HEK293 (cell line): ENCODE results near the gene EFCAB12.

Source experiments
- CTCF ChIA-PET: fragments of 350-600 bp; formaldehyde crosslinking; extraction: SDS; loops from one replicate; lab custom pipeline; 2021; ENCODE audit warnings: antibody characterized with exemption; lab: Yijun Ruan, JAX
- POLR2A ChIA-PET: fragments of 300-600 bp; formaldehyde crosslinking; extraction: SDS; loops from one replicate; lab custom pipeline; 2020; ENCODE audit warnings: antibody characterized with exemption, inconsistent platforms; lab: Yijun Ruan, JAX
- H3K27ac ChIP-seq: fragments of 200-500 bp; sonication (Bioruptor generic); 2 replicates; pipeline ENCODE4 v1.5.1; 2014; ENCODE audit warnings: low read depth, low read length, control low read depth, inconsistent platforms; ENCODE audit errors: extremely low read depth
- H3K36me3 ChIP-seq, 2 experiments: fragments of 200-500 bp in 1 of 2; sonication (Bioruptor generic) in 1 of 2; 1 replicate in 1 of 2; 2 replicates in 1 of 2; pipeline ENCODE4 v1.5.1; 2014 to 2017; ENCODE audit warnings: inconsistent platforms in 2 of 2, low read length in 2 of 2; ENCODE audit not compliant: control insufficient read depth in 2 of 2, insufficient read depth in 1 of 2
- H3K4me1 ChIP-seq: fragments of 200-500 bp; sonication (Bioruptor generic); 2 replicates; pipeline ENCODE4 v1.5.1; 2014; ENCODE audit warnings: mild to moderate bottlenecking, low read length, inconsistent platforms; ENCODE audit not compliant: control insufficient read depth, insufficient read depth
- H3K4me3 ChIP-seq: 2 replicates; pipeline ENCODE4 v1.5.1; 2011; ENCODE audit warnings: low read depth, mild to moderate bottlenecking, control low read depth, low read length, moderate library complexity
- H3K9me3 ChIP-seq: fragments of 200-500 bp; sonication (Bioruptor generic); 2 replicates; pipeline ENCODE4 v1.5.1; 2014; ENCODE audit warnings: low read depth, low read length, inconsistent platforms; ENCODE audit not compliant: control insufficient read depth, insufficient read depth
- BCL11B ChIP-seq: fragments of 450-650 bp; formaldehyde crosslinking; IDR thresholded peaks from 2 replicates; pipeline ENCODE4 v1.5.1; 2016; ENCODE audit warnings: low read depth, missing biosample characterization, missing genetic modification characterization
- GLI2 ChIP-seq: fragments of 450-650 bp; formaldehyde crosslinking; IDR thresholded peaks from 2 replicates; pipeline ENCODE4; 2017; ENCODE audit warnings: missing biosample characterization, missing genetic modification characterization, low read depth, borderline replicate concordance
- ZEB2 ChIP-seq: fragments of 450-650 bp; formaldehyde crosslinking; IDR thresholded peaks from 2 replicates; pipeline ENCODE4 v1.5.1; 2016; ENCODE audit warnings: missing biosample characterization, missing genetic modification characterization
- ZFHX2 ChIP-seq: fragments of 450-650 bp; formaldehyde crosslinking; conservative IDR thresholded peaks from 2 replicates; pipeline ENCODE4 v1.5.1; 2016; ENCODE audit warnings: missing biosample characterization, missing genetic modification characterization
- ZIC2 ChIP-seq: fragments of 450-650 bp; formaldehyde crosslinking; IDR thresholded peaks from 2 replicates; pipeline ENCODE4 v1.5.1; 2016; ENCODE audit warnings: missing biosample characterization, missing genetic modification characterization
- ZNF10 ChIP-seq: fragments of 450-650 bp; formaldehyde crosslinking; IDR thresholded peaks from 2 replicates; pipeline ENCODE4 v1.5.1; 2017; ENCODE audit warnings: missing biosample characterization, missing genetic modification characterization
- ZNF121 ChIP-seq: fragments of 450-650 bp; formaldehyde crosslinking; IDR thresholded peaks from 2 replicates; pipeline ENCODE4 v1.5.1; 2016; ENCODE audit warnings: missing biosample characterization, missing genetic modification characterization
- ZNF133 ChIP-seq: fragments of 450-650 bp; formaldehyde crosslinking; IDR thresholded peaks from 2 replicates; pipeline ENCODE4 v1.5.1; 2016; ENCODE audit warnings: missing biosample characterization, missing genetic modification characterization
- ZNF16 ChIP-seq: fragments of 450-650 bp; formaldehyde crosslinking; IDR thresholded peaks from 2 replicates; pipeline ENCODE4 v1.5.1; 2016; ENCODE audit warnings: low read depth, missing biosample characterization, missing genetic modification characterization
- ZNF202 ChIP-seq: fragments of 450-650 bp; formaldehyde crosslinking; IDR thresholded peaks from 2 replicates; pipeline ENCODE4 v1.5.1; 2016; ENCODE audit warnings: missing biosample characterization, missing genetic modification characterization, borderline replicate concordance
- ZNF23 ChIP-seq: fragments of 450-650 bp; formaldehyde crosslinking; IDR thresholded peaks from 2 replicates; pipeline ENCODE4 v1.5.1; 2016; ENCODE audit warnings: missing biosample characterization, missing genetic modification characterization, borderline replicate concordance
- ZNF274 ChIP-seq, 2 experiments: fragments of 200-500 bp in 1 of 2; fragments of 450-650 bp in 1 of 2; sonication (Bioruptor generic) in 1 of 2; formaldehyde crosslinking in 1 of 2; IDR thresholded peaks; 2 replicates each; pipeline versions ENCODE4 v1.5.1 to v1.6.1; 2014 to 2016; ENCODE audit warnings: borderline replicate concordance in 1 of 2, inconsistent platforms in 1 of 2, low read length in 1 of 2, missing biosample characterization in 1 of 2, missing genetic modification characterization in 1 of 2
- ZNF335 ChIP-seq: fragments of 450-650 bp; formaldehyde crosslinking; conservative IDR thresholded peaks from 2 replicates; pipeline ENCODE4 v1.5.1; 2016; ENCODE audit warnings: missing biosample characterization, missing genetic modification characterization
- ZNF354C ChIP-seq: fragments of 450-650 bp; formaldehyde crosslinking; IDR thresholded peaks from 2 replicates; pipeline ENCODE4 v1.5.1; 2016; ENCODE audit warnings: missing biosample characterization, missing genetic modification characterization, low read depth, borderline replicate concordance
- ZNF391 ChIP-seq: fragments of 450-650 bp; formaldehyde crosslinking; IDR thresholded peaks from 2 replicates; pipeline ENCODE4 v1.5.1; 2016; ENCODE audit warnings: low read depth, missing biosample characterization, missing genetic modification characterization, borderline replicate concordance
- ZNF404 ChIP-seq: fragments of 450-650 bp; formaldehyde crosslinking; IDR thresholded peaks from 2 replicates; pipeline ENCODE4 v1.5.1; 2017; ENCODE audit warnings: missing biosample characterization, missing genetic modification characterization
- ZNF433 ChIP-seq: fragments of 450-650 bp; formaldehyde crosslinking; IDR thresholded peaks from 2 replicates; pipeline ENCODE4 v1.5.1; 2016; ENCODE audit warnings: missing biosample characterization, missing genetic modification characterization, low read depth
- ZNF48 ChIP-seq: fragments of 450-650 bp; formaldehyde crosslinking; IDR thresholded peaks from 2 replicates; pipeline ENCODE4 v1.5.1; 2016; ENCODE audit warnings: missing biosample characterization, missing genetic modification characterization
- ZNF555 ChIP-seq: fragments of 450-650 bp; formaldehyde crosslinking; conservative IDR thresholded peaks from 2 replicates; pipeline ENCODE4 v1.5.1; 2017; ENCODE audit warnings: missing biosample characterization, mild to moderate bottlenecking, missing genetic modification characterization, inconsistent platforms
- ZNF558 ChIP-seq: fragments of 450-650 bp; formaldehyde crosslinking; IDR thresholded peaks from 2 replicates; pipeline ENCODE4 v1.5.1; 2016; ENCODE audit warnings: missing biosample characterization, missing genetic modification characterization
- ZNF600 ChIP-seq: fragments of 450-650 bp; formaldehyde crosslinking; IDR thresholded peaks from 2 replicates; pipeline ENCODE4 v1.5.1; 2016; ENCODE audit warnings: missing biosample characterization, missing genetic modification characterization
- ZNF768 ChIP-seq: fragments of 450-650 bp; formaldehyde crosslinking; IDR thresholded peaks from 2 replicates; pipeline ENCODE4 v1.5.1; 2018; ENCODE audit warnings: missing biosample characterization, mild to moderate bottlenecking, missing genetic modification characterization
- ZNF785 ChIP-seq: fragments of 450-650 bp; formaldehyde crosslinking; IDR thresholded peaks from 2 replicates; pipeline ENCODE4 v1.5.1; 2016; ENCODE audit warnings: missing biosample characterization, missing genetic modification characterization
- ZSCAN16 ChIP-seq: fragments of 450-650 bp; formaldehyde crosslinking; IDR thresholded peaks from 2 replicates; pipeline ENCODE4 v1.5.1; 2016; ENCODE audit warnings: missing biosample characterization, missing genetic modification characterization
- TF ChIP-seq, protein P1 (sequence below): fragments of 450-650 bp; formaldehyde crosslinking; IDR thresholded peaks from 2 replicates; pipeline ENCODE4 v1.5.1; 2017; ENCODE audit warnings: missing biosample characterization, missing genetic modification characterization
- TF ChIP-seq, protein P2 (sequence below): fragments of 450-650 bp; formaldehyde crosslinking; IDR thresholded peaks from 2 replicates; pipeline ENCODE4 v1.5.1; 2016; ENCODE audit warnings: missing biosample characterization, missing genetic modification characterization
- TF ChIP-seq, protein P3 (sequence below): fragments of 450-650 bp; formaldehyde crosslinking; IDR thresholded peaks from 2 replicates; pipeline ENCODE4 v1.5.1; 2016; ENCODE audit warnings: missing biosample characterization, missing genetic modification characterization, borderline replicate concordance
- TF ChIP-seq, protein P4 (sequence below): fragments of 450-650 bp; formaldehyde crosslinking; conservative IDR thresholded peaks from 2 replicates; pipeline ENCODE4 v1.5.1; 2016; ENCODE audit warnings: low read depth, missing biosample characterization, missing genetic modification characterization

The EFCAB12 gene

DNA sequence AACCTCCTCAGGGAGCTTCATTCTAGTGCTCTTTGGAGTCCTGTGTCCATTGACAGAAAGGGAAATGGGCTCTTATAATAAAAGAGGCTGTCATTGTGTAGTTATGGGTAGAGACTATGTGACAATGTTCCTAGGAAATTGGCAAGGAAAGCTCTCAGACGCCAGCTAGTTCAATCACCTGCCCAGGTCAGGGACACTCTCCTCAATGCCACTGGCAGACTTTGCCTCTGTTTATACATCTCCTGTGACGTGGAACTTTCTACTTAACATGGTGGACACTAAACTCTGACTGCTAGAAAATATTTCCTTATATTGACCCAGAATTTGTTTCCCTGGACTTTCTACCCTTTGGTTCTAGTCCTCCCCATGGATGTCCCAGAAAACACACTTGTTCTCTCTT is 2.8 kb downstream of the EFCAB12 start (continued):
- TF ChIP-seq, protein P1, sequence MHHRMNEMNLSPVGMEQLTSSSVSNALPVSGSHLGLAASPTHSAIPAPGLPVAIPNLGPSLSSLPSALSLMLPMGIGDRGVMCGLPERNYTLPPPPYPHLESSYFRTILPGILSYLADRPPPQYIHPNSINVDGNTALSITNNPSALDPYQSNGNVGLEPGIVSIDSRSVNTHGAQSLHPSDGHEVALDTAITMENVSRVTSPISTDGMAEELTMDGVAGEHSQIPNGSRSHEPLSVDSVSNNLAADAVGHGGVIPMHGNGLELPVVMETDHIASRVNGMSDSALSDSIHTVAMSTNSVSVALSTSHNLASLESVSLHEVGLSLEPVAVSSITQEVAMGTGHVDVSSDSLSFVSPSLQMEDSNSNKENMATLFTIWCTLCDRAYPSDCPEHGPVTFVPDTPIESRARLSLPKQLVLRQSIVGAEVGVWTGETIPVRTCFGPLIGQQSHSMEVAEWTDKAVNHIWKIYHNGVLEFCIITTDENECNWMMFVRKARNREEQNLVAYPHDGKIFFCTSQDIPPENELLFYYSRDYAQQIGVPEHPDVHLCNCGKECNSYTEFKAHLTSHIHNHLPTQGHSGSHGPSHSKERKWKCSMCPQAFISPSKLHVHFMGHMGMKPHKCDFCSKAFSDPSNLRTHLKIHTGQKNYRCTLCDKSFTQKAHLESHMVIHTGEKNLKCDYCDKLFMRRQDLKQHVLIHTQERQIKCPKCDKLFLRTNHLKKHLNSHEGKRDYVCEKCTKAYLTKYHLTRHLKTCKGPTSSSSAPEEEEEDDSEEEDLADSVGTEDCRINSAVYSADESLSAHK (tag by site-specific recombination): no peak
- TF ChIP-seq ZNF558 (tag by site-specific recombination): no peak
- no peak for TF ChIP-seq ZNF354C
- no peak for TF ChIP-seq ZNF133
- no peak for TF ChIP-seq ZNF10 (tag by site-specific recombination)
- TF ChIP-seq ZNF23 (tag by site-specific recombination): no peak
- no peak for TF ChIP-seq ZIC2 (tag by site-specific recombination)
- TF ChIP-seq ZNF48 (tag by site-specific recombination): no peak
- no peak for TF ChIP-seq ZEB2 (tag by site-specific recombination)
- TF ChIP-seq ZNF202 (tag by site-specific recombination): no peak
- TF ChIP-seq ZNF404: no peak
- no peak for TF ChIP-seq BCL11B (tag by site-specific recombination)
- TF ChIP-seq, protein P2, sequence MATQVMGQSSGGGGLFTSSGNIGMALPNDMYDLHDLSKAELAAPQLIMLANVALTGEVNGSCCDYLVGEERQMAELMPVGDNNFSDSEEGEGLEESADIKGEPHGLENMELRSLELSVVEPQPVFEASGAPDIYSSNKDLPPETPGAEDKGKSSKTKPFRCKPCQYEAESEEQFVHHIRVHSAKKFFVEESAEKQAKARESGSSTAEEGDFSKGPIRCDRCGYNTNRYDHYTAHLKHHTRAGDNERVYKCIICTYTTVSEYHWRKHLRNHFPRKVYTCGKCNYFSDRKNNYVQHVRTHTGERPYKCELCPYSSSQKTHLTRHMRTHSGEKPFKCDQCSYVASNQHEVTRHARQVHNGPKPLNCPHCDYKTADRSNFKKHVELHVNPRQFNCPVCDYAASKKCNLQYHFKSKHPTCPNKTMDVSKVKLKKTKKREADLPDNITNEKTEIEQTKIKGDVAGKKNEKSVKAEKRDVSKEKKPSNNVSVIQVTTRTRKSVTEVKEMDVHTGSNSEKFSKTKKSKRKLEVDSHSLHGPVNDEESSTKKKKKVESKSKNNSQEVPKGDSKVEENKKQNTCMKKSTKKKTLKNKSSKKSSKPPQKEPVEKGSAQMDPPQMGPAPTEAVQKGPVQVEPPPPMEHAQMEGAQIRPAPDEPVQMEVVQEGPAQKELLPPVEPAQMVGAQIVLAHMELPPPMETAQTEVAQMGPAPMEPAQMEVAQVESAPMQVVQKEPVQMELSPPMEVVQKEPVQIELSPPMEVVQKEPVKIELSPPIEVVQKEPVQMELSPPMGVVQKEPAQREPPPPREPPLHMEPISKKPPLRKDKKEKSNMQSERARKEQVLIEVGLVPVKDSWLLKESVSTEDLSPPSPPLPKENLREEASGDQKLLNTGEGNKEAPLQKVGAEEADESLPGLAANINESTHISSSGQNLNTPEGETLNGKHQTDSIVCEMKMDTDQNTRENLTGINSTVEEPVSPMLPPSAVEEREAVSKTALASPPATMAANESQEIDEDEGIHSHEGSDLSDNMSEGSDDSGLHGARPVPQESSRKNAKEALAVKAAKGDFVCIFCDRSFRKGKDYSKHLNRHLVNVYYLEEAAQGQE (tag by site-specific recombination): no peak
- TF ChIP-seq ZNF274 (IDR thresholded peaks at IDR 0.05; ENCODE audit: low read length): no peak
- no peak for TF ChIP-seq ZNF274 (tag by site-specific recombination; IDR thresholded peaks at IDR 0.05; ENCODE audit: borderline replicate concordance)
- TF ChIP-seq, protein P3, sequence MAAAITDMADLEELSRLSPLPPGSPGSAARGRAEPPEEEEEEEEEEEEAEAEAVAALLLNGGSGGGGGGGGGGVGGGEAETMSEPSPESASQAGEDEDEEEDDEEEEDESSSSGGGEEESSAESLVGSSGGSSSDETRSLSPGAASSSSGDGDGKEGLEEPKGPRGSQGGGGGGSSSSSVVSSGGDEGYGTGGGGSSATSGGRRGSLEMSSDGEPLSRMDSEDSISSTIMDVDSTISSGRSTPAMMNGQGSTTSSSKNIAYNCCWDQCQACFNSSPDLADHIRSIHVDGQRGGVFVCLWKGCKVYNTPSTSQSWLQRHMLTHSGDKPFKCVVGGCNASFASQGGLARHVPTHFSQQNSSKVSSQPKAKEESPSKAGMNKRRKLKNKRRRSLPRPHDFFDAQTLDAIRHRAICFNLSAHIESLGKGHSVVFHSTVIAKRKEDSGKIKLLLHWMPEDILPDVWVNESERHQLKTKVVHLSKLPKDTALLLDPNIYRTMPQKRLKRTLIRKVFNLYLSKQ: no peak
- TF ChIP-seq ZNF768 (tag by site-specific recombination): no peak
- TF ChIP-seq ZNF600: no peak

DNA sequence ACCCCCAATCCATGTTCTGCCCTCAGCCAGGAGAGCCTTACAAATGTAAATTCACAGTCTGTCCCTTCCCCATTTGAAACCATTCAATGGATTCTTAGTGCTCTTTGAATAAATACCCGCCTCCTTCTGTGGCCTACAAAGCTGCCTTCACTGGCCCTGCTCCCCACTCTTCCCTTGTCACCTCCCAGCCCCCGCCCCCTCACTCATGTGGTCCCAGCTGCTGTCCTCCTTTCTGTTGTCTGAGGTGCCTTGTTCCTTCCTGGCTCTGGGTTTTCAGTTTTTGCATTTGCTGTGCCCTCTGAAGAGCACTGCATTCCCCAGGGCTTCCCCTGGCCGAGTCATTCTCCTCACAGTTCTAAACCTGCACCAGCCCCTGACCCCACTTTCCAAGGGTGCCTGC is 3.2 kb downstream of the EFCAB12 start:
- Histone ChIP-seq H3K4me3 (no peak overlapping the region), H3K36me3 (peaks cover 0 to 19% of the 10 kb centered on the region in 2 experiments; a peak in 2 of 3 replicates), H3K27ac (no peak overlapping the region), H3K9me3 (no peaks in the 10 kb centered on the region), H3K4me1 (no peaks in the 10 kb centered on the region)
- POLR2A ChIA-PET: no interaction called here
- CTCF ChIA-PET: no interaction called here
- TF ChIP-seq GLI2 (tag by site-specific recombination): no peak
- TF ChIP-seq ZNF16 (tag by site-specific recombination): no peak
- no peak for TF ChIP-seq ZNF433 (tag by site-specific recombination)
- TF ChIP-seq ZNF48 (tag by site-specific recombination): no peak
- TF ChIP-seq ZSCAN16: no peak
- no peak for TF ChIP-seq ZFHX2 (tag by site-specific recombination)
- TF ChIP-seq, protein P4, sequence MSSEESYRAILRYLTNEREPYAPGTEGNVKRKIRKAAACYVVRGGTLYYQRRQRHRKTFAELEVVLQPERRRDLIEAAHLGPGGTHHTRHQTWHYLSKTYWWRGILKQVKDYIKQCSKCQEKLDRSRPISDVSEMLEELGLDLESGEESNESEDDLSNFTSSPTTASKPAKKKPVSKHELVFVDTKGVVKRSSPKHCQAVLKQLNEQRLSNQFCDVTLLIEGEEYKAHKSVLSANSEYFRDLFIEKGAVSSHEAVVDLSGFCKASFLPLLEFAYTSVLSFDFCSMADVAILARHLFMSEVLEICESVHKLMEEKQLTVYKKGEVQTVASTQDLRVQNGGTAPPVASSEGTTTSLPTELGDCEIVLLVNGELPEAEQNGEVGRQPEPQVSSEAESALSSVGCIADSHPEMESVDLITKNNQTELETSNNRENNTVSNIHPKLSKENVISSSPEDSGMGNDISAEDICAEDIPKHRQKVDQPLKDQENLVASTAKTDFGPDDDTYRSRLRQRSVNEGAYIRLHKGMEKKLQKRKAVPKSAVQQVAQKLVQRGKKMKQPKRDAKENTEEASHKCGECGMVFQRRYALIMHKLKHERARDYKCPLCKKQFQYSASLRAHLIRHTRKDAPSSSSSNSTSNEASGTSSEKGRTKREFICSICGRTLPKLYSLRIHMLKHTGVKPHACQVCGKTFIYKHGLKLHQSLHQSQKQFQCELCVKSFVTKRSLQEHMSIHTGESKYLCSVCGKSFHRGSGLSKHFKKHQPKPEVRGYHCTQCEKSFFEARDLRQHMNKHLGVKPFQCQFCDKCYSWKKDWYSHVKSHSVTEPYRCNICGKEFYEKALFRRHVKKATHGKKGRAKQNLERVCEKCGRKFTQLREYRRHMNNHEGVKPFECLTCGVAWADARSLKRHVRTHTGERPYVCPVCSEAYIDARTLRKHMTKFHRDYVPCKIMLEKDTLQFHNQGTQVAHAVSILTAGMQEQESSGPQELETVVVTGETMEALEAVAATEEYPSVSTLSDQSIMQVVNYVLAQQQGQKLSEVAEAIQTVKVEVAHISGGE (tag by site-specific recombination): no peak
- no peak for TF ChIP-seq ZNF335 (tag by site-specific recombination)
- no peak for TF ChIP-seq ZNF555
- TF ChIP-seq ZNF391 (tag by site-specific recombination): no peak
- no peak for TF ChIP-seq ZNF121 (tag by site-specific recombination)
- TF ChIP-seq ZNF785 (tag by site-specific recombination): no peak
